ENCODE measurements around the gene CCN5.

- TF ChIP-seq, protein P1, sequence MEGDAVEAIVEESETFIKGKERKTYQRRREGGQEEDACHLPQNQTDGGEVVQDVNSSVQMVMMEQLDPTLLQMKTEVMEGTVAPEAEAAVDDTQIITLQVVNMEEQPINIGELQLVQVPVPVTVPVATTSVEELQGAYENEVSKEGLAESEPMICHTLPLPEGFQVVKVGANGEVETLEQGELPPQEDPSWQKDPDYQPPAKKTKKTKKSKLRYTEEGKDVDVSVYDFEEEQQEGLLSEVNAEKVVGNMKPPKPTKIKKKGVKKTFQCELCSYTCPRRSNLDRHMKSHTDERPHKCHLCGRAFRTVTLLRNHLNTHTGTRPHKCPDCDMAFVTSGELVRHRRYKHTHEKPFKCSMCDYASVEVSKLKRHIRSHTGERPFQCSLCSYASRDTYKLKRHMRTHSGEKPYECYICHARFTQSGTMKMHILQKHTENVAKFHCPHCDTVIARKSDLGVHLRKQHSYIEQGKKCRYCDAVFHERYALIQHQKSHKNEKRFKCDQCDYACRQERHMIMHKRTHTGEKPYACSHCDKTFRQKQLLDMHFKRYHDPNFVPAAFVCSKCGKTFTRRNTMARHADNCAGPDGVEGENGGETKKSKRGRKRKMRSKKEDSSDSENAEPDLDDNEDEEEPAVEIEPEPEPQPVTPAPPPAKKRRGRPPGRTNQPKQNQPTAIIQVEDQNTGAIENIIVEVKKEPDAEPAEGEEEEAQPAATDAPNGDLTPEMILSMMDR (IDR thresholded peaks at IDR 0.05; ENCODE audit: insufficient read depth, low read length, poor library complexity, severe bottlenecking): no peak
- no peak for TF ChIP-seq EZH2phosphoT487 (conservative IDR thresholded peaks at IDR 0.05; ENCODE audit: low read length)
Observed at GRCh38 chr20:44770484-44771171, 55.5 kb downstream of the CCN5 start.
